C4-2B (cell line): ENCODE measurements around the gene SIVA1.

Experiments used
- H3K27ac ChIP-seq: fragments of 450-650 bp; 2 replicates; pipeline ENCODE4 v1.5.1; 2017
- ZFX ChIP-seq: fragments of 450-650 bp; IDR thresholded peaks from 2 replicates; pipeline ENCODE4 v1.6.1; 2017
- TF ChIP-seq, protein P1 (sequence below): fragments of 450-650 bp; conservative IDR thresholded peaks from 2 replicates; pipeline ENCODE4 v1.5.1; 2017; ENCODE audit warnings: mild to moderate bottlenecking

SIVA1 gene

DNA sequence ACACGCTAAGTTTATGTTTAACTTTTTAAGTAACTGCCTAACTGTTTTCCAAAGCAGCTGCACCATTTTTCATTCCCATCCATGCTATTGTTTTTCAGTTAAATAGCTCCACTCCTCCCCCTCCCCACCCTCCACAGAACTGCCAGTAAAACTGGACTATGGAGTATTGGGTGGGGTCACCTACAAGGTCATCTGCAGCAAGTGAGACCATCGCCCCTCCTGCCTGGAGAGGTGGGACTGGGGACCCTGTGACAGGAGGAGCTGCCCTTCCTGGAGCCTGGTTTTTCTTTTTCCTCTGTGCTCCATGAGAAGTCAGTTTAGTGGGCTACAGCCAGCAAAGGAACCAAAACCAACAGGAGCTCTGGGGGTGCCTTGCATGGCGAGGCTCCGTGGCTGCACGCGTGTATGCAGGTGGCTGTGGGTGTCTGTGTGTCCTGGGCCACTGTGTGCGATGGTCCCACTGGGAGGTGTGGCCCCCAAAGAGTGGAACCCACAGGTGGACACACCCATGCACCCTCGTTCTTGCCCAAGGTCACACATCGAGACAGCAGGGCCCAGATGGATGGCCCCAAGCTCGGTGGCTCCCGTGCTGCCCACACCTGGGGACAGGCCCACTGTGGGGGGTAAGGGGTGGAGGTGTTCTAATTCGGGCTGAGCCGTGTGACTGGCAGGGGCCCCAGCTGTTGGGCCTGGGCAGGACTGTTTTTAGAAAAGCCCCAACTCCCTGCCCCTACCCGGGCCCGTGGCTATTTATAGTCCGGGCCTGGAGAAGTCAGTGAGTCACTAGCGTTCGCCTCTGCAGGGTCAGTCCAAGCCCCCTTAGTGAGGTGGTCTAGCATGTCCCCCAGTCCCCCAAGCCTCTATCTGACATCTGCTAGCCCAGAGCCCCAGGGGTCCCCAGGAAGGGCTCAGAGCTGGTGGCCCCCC lies 31.2 kb upstream of the SIVA1 start:
- TF ChIP-seq, protein P1, sequence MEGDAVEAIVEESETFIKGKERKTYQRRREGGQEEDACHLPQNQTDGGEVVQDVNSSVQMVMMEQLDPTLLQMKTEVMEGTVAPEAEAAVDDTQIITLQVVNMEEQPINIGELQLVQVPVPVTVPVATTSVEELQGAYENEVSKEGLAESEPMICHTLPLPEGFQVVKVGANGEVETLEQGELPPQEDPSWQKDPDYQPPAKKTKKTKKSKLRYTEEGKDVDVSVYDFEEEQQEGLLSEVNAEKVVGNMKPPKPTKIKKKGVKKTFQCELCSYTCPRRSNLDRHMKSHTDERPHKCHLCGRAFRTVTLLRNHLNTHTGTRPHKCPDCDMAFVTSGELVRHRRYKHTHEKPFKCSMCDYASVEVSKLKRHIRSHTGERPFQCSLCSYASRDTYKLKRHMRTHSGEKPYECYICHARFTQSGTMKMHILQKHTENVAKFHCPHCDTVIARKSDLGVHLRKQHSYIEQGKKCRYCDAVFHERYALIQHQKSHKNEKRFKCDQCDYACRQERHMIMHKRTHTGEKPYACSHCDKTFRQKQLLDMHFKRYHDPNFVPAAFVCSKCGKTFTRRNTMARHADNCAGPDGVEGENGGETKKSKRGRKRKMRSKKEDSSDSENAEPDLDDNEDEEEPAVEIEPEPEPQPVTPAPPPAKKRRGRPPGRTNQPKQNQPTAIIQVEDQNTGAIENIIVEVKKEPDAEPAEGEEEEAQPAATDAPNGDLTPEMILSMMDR, result no peak
- TF ChIP-seq ZFX, result no peak
- H3K27ac ChIP-seq, result no peak overlapping the region

DNA sequence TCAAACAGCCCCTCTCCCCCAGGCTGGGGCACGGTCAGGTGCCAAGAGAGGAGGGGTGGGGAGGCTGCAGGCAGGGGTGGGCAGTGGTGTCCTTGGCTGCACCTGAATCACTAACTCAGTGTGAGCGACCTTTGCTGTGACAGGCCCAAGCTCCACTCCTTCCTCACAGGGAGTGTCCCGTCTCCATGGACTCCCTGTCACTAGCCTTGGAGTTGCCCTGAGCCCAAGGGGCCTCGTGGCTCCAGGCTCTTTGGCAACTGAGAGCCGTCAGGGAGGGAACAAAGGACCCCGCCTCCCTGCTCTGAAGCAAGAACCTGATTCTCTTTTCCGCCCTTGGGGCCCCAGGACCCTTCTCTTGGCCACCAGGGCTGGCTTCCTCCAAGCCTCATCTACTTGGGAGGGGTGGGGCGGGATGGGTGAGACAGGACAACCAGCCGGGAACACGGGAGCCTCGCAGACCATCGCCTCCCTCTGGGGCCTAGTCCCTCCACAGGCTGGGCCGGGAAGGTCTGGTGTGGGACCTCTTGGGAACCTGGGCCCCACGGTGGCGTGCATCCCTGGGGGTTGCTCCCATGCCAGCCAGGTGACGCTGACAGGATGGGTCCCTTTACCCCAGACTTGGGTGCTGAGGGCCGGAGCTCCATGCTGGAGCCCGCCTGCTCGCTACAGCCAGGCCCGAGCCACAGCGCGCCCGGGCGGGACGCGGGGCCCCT lies 29.9 kb upstream of the SIVA1 start:
- no peak for TF ChIP-seq ZFX
- TF ChIP-seq, protein P1, result no peak
- H3K27ac ChIP-seq, result peak overlapping the region; percentile 64; the same call in 1 of the 2 replicates

DNA sequence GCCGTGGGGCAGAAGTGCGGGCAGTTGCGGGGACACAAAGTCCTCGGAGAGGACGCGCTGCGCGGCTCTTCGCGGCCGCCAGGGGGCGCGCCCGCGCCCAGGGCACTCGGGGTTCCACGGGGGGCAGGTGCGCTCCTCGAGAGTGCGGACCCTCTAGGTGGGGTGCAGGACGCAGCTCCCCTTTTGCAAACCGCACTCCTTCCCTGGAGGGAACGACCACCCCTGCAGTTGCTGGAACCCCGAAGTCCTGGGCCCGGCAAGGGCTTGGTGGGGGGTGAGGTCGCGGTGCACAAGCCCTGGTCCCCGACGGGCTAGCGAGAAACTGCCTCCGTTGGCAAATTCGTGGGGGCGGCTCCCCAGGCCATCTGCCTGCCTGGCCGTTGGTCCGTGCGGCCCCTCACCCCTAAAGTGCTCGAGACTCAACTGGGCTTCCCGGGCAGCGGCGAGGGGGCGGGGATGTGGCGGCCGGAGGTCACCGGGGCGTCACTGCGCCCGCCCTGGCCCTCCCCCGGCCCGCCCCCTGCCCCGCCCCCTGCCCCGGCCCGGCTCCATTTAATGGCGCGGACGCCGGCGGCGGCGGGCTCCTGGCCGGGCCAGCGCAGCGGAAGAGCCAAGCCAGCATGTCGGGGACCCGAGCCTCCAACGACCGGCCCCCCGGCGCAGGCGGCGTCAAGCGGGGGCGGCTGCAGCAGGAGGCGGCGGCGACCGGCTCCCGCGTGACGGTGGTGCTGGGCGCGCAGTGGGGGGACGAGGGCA lies 29.1 kb upstream of the SIVA1 start, which contains the start of gene ADSS1:
ADSS1 (plus strand) TSS at position 579 of the 756 bp plus-strand sequence; CDS start at position 621, 42 bp downstream.
- TF ChIP-seq ZFX, result no peak
- TF ChIP-seq, protein P1, result peak; percentile 100
- H3K27ac ChIP-seq, result peak within 1 kb of the TSS; percentile 64

- peak overlapping the region; percentile 64 for H3K27ac ChIP-seq
- TF ChIP-seq ZFX, result no peak
- TF ChIP-seq, protein P1, result no peak
Measured at GRCh38 chr14:104724407-104724980, 28.5 kb upstream of the SIVA1 start.

- H3K27ac ChIP-seq, result no peak overlapping the region; the same call in 1 of the 2 replicates
- no peak for TF ChIP-seq ZFX
- TF ChIP-seq, protein P1, result no peak; the same call in 1 of the 2 replicates
Measured at GRCh38 chr14:104724981-104725771, 27.8 kb upstream of the SIVA1 start.

DNA sequence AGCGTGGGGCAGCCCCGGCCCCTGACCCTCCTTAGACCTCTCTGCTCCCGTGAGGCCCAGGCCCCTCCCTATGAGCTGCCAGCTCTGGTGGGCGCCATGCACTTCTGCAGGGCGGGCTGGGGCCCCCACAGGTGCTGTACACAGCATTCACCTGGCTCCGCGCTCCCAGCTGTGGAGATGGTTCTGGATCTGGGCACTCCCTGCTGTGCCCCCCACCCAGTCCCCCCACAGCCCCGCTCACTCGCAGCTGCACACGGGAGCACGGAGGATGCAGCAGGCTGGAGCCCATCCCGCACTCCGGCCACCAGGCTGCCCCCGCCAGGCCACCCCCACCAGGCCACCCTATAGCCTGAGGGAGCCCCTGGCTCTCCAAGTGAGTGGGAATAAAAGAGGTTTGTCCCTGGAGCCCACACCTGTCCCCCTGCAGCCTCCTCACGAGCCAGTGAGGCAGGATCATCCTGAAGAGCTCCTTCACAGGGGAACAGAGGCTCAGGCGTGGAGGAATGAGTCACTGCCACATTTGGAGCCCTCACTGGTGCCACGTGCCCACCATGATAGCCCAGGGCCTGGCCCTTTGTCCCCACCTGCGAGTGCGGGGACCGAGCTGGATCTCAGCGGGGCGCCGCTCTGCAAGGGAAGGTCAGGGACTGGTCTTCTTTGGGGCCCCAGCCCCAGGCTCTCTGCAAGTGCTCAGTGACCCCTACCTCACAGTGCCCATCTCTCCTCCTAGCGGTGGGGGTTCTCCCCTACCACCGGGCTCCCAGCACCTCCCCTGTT lies 27.0 kb upstream of the SIVA1 start:
- no peak overlapping the region for H3K27ac ChIP-seq
- TF ChIP-seq, protein P1, result peak; percentile 14; the same call in 1 of the 2 replicates
- no peak for TF ChIP-seq ZFX
